Fibroblast of the aortic adventitia (primary cell): ENCODE measurements around the gene EFNB3. TPM values are rescaled to one million over a fixed set of nuclear protein-coding genes. Genes with fewer than 3 reads are reported as not detected.
A peak's percentile ranks its signal among the peaks of the same experiment; 100 is the strongest.

Source experiments
- DNase-seq: peaks from one replicate; pipeline ENCODE4 v3.0.0-alpha.2; 2010; ENCODE audit warnings: low read depth
- H3K4me3 ChIP-seq: 2 replicates; pipeline ENCODE4 v1.5.1; 2011; ENCODE audit warnings: low read depth, mild to moderate bottlenecking, control low read depth, low read length, moderate library complexity
- CTCF ChIP-seq: IDR thresholded peaks from 2 replicates; pipeline ENCODE4 v1.5.1; 2011; ENCODE audit warnings: mild to moderate bottlenecking, low read length, control low read depth, inconsistent platforms; ENCODE audit not compliant: insufficient read depth
- total RNA-seq: library from RNA; depleted of rRNA; stranded (reverse); fragments of >200 nt; gene quantifications from 2 replicates; pipeline ENCODE4 v1.2.3, GENCODE V29; 2012; ENCODE audit warnings: low replicate concordance

The EFNB3 gene
- total RNA-seq, 1 donor, result 0.90 TPM

- no peak for DNase-seq
- H3K4me3 ChIP-seq, result no peak overlapping the region
- TF ChIP-seq CTCF, result no peak
Observed at GRCh38 chr17:7714721-7715594, 10.0 kb downstream of the EFNB3 start.

GRCh38 chr17:7715936-7716886 is 11.2 kb downstream of the EFNB3 start:
- H3K4me3 ChIP-seq, result peak overlapping the region; percentile 72
- no peak for DNase-seq
- TF ChIP-seq CTCF, result no peak

GRCh38 chr17:7716901-7717755 is 12.1 kb downstream of the EFNB3 start, which contains the start of gene DNAH2:
TSS of gene DNAH2 (plus strand) at chr17:7717744. CDS start at chr17:7719735, 1,991 bp downstream.
- DNase-seq, result peak; percentile 91
- peak; percentile 43 for TF ChIP-seq CTCF
- peak within 1 kb of the TSS; percentile 72 for H3K4me3 ChIP-seq

- TF ChIP-seq CTCF, result no peak
- H3K4me3 ChIP-seq, result peak overlapping the region; percentile 72
- DNase-seq, result no peak
Observed at GRCh38 chr17:7717756-7718350, 12.9 kb downstream of the EFNB3 start.

GRCh38 chr17:7719661-7720060 is 14.7 kb downstream of the EFNB3 start:
- TF ChIP-seq CTCF, result no peak
- DNase-seq, result no peak
- no peak overlapping the region for H3K4me3 ChIP-seq
